Measurements from ENCODE around the gene NAV2. TPM values are rescaled to one million over a fixed set of nuclear protein-coding genes. Genes with fewer than 3 reads are reported as not detected.

The NAV2 gene
- total RNA-seq, 1 donor from 2014 or later = 17.6 TPM

GRCh38 chr11:19687392-19687791 is 25.2 kb upstream of the NAV2 start:
- DNase-seq = no peak

GRCh38 chr11:19689281-19690000 is 23.2 kb upstream of the NAV2 start:
- no peak for DNase-seq

GRCh38 chr11:19690885-19691284 is 21.8 kb upstream of the NAV2 start:
- no peak for DNase-seq

GRCh38 chr11:19691815-19692500 is 20.7 kb upstream of the NAV2 start:
- DNase-seq = no peak

GRCh38 chr11:19693146-19693545 is 19.5 kb upstream of the NAV2 start:
- DNase-seq = no peak

GRCh38 chr11:19694796-19695345 is 17.8 kb upstream of the NAV2 start:
- DNase-seq = no peak

- DNase-seq = no peak
Observed at GRCh38 chr11:19696073-19696472, 16.6 kb upstream of the NAV2 start.

GRCh38 chr11:19696904-19697303 is 15.7 kb upstream of the NAV2 start:
- no peak for DNase-seq

- no peak for DNase-seq
Observed at GRCh38 chr11:19697721-19698121, 14.9 kb upstream of the NAV2 start.

GRCh38 chr11:19698493-19699292 is 13.9 kb upstream of the NAV2 start:
- DNase-seq = no peak

GRCh38 chr11:19701421-19701820 is 11.2 kb upstream of the NAV2 start:
- no peak for DNase-seq

- no peak for DNase-seq
Observed at GRCh38 chr11:19702620-19703019, 10.0 kb upstream of the NAV2 start.

- DNase-seq = no peak
Observed at GRCh38 chr11:19703211-19703610, 9.4 kb upstream of the NAV2 start.

GRCh38 chr11:19704213-19704612 is 8.4 kb upstream of the NAV2 start:
- DNase-seq = no peak

GRCh38 chr11:19705936-19706335 is 6.7 kb upstream of the NAV2 start:
- no peak for DNase-seq

- no peak for DNase-seq
Observed at GRCh38 chr11:19711911-19712280, 741 bp upstream of the NAV2 start.

GRCh38 chr11:19713196-19714021 is 772 bp downstream of the NAV2 start:
- DNase-seq = no peak

- no peak for DNase-seq
Observed at GRCh38 chr11:19714022-19714386, 1.4 kb downstream of the NAV2 start.

GRCh38 chr11:19714387-19715363 is 2.0 kb downstream of the NAV2 start:
- DNase-seq = peak; percentile 50

- no peak for DNase-seq
Observed at GRCh38 chr11:19715373-19715772, 2.7 kb downstream of the NAV2 start.

GRCh38 chr11:19718051-19718450 is 5.4 kb downstream of the NAV2 start:
- DNase-seq = no peak

Data from occipital lobe (tissue), 2 donors.